GM23338 (cell line): ENCODE results near the gene ACVRL1. TPM values are rescaled to one million over a fixed set of nuclear protein-coding genes. Genes with fewer than 3 reads are reported as not detected.

Source experiments
- ATAC-seq: fragments of 200-7000 bp; cut with Tn5 transposase; 3 replicates; pipeline ENCODE4 v1.9.1; 2020
- DNase-seq: peaks from one replicate; pipeline ENCODE4 v3.0.0-alpha.2; 2015; ENCODE audit warnings: low spot score
- H2AFZ ChIP-seq: fragments of 200-600 bp; sonication (generic); 2 replicates; pipeline ENCODE4 v1.8.0; 2016; ENCODE audit warnings: antibody characterized with exemption, mild to moderate bottlenecking, moderate library complexity
- H3F3A ChIP-seq: fragments of 200-600 bp; sonication (generic); replicated peaks from 2 replicates; pipeline ENCODE4 v1.8.0; 2017; ENCODE audit warnings: antibody characterized with exemption, mixed run types, low read depth
- H3K27ac ChIP-seq: fragments of 200-600 bp; sonication (generic); 2 replicates; pipeline ENCODE4 v1.6.1; 2016; ENCODE audit warnings: low read depth
- H3K27me3 ChIP-seq: fragments of 200-600 bp; sonication (generic); 2 replicates; pipeline ENCODE4 v1.8.0; 2016; ENCODE audit warnings: mild to moderate bottlenecking, mixed run types, moderate library complexity; ENCODE audit not compliant: insufficient read depth
- H3K36me3 ChIP-seq: fragments of 200-600 bp; sonication (generic); 2 replicates; pipeline ENCODE4 v1.8.0; 2016; ENCODE audit warnings: mild to moderate bottlenecking; ENCODE audit not compliant: insufficient read depth
- H3K4me1 ChIP-seq: fragments of 200-600 bp; sonication (generic); 2 replicates; pipeline ENCODE4 v1.8.0; 2016; ENCODE audit warnings: mild to moderate bottlenecking, moderate library complexity; ENCODE audit not compliant: insufficient read depth
- H3K4me2 ChIP-seq: fragments of 200-600 bp; sonication (generic); 2 replicates; pipeline ENCODE4 v1.7.1; 2017; ENCODE audit warnings: mixed run types
- H3K4me3 ChIP-seq: fragments of 200-600 bp; sonication (generic); 2 replicates; pipeline ENCODE4 v1.6.1; 2016; ENCODE audit warnings: mixed run types
- H3K79me2 ChIP-seq: fragments of 200-600 bp; sonication (generic); replicated peaks from 2 replicates; pipeline ENCODE4 v1.8.0; 2017; ENCODE audit warnings: mild to moderate bottlenecking; ENCODE audit not compliant: insufficient read depth
- H3K9me2 ChIP-seq: fragments of 200-600 bp; sonication (generic); 2 replicates; pipeline ENCODE4 v1.8.0; 2017; ENCODE audit not compliant: insufficient read depth
- H4K20me1 ChIP-seq: fragments of 200-600 bp; sonication (generic); replicated peaks from 2 replicates; pipeline ENCODE4 v1.8.0; 2017; ENCODE audit warnings: mild to moderate bottlenecking; ENCODE audit not compliant: insufficient read depth
- H3K27ac Mint-ChIP-seq: 2 replicates; pipeline ENCODE4 v1.8.0; 2020; ENCODE audit warnings: inconsistent platforms, mild to moderate bottlenecking, moderate library complexity, mixed read lengths
- H3K27me3 Mint-ChIP-seq: 3 replicates; pipeline ENCODE4 v1.8.0; 2022; ENCODE audit warnings: low read depth, mild to moderate bottlenecking, moderate library complexity, mixed read lengths, inconsistent platforms; ENCODE audit not compliant: insufficient read depth, poor library complexity
- H3K36me3 Mint-ChIP-seq: 3 replicates; pipeline ENCODE4 v1.8.0; 2021; ENCODE audit warnings: low read depth, mild to moderate bottlenecking, inconsistent platforms, moderate library complexity, mixed read lengths
- H3K4me1 Mint-ChIP-seq: 3 replicates; pipeline ENCODE4 v1.8.0; 2020; ENCODE audit warnings: mild to moderate bottlenecking, inconsistent platforms, mixed read lengths
- H3K4me3 Mint-ChIP-seq: 3 replicates; pipeline ENCODE4 v1.8.0; 2021; ENCODE audit warnings: moderate library complexity, mild to moderate bottlenecking, inconsistent platforms, mixed read lengths
- H3K9me3 Mint-ChIP-seq: 3 replicates; pipeline ENCODE4 v1.8.0; 2020; ENCODE audit warnings: moderate library complexity, mild to moderate bottlenecking, inconsistent platforms, mixed read lengths
- CREB1 ChIP-seq: fragments of 250-450 bp; sonication (Bioruptor Pico); IDR thresholded peaks from 2 replicates; pipeline ENCODE4 v1.5.0; 2020; ENCODE audit warnings: low read depth, mild to moderate bottlenecking, moderate library complexity
- CTCF ChIP-seq, 2 experiments: fragments of 200-600 bp in 1 of 2; sonication (generic) in 1 of 2; conservative IDR thresholded peaks; 2 replicates each; pipeline versions ENCODE4 v1.5.1 to v1.6.1; 2016 to 2017; ENCODE audit warnings: antibody characterized with exemption in 2 of 2, low read depth in 2 of 2, mild to moderate bottlenecking in 2 of 2, moderate library complexity in 1 of 2
- ETS1 ChIP-seq: IDR thresholded peaks from 2 replicates; pipeline ENCODE4 v1.6.1; 2016; ENCODE audit warnings: antibody characterized with exemption
- EZH2 ChIP-seq: fragments of 200-600 bp; sonication (generic); IDR thresholded peaks from one replicate; pipeline ENCODE4 v1.8.0; 2017; ENCODE audit warnings: antibody characterized with exemption, mild to moderate bottlenecking, low read depth; ENCODE audit not compliant: unreplicated experiment
- EZH2phosphoT487 ChIP-seq: fragments of 200-600 bp; sonication (generic); IDR thresholded peaks from one replicate; pipeline ENCODE4 v1.8.1; 2018; ENCODE audit warnings: antibody characterized with exemption; ENCODE audit not compliant: unreplicated experiment
- JUNB ChIP-seq: IDR thresholded peaks from one replicate; pipeline ENCODE4 v1.6.1; 2016; ENCODE audit warnings: antibody characterized with exemption; ENCODE audit not compliant: unreplicated experiment
- NANOG ChIP-seq: IDR thresholded peaks from 2 replicates; pipeline ENCODE4 v1.6.1; 2016; ENCODE audit warnings: antibody characterized with exemption, borderline replicate concordance
- POLR2AphosphoS5 ChIP-seq: IDR thresholded peaks from 2 replicates; pipeline ENCODE4 v1.6.1; 2016; ENCODE audit warnings: antibody characterized with exemption, low read depth
- REST ChIP-seq: IDR thresholded peaks from one replicate; pipeline ENCODE4 v1.6.1; 2018; ENCODE audit warnings: antibody characterized with exemption; ENCODE audit not compliant: unreplicated experiment
- STAT1 ChIP-seq: IDR thresholded peaks from one replicate; pipeline ENCODE4 v1.6.1; 2016; ENCODE audit warnings: antibody characterized with exemption; ENCODE audit not compliant: unreplicated experiment
- ZNF114 ChIP-seq: fragments of 250-450 bp; sonication (Bioruptor Pico); IDR thresholded peaks from 2 replicates; pipeline ENCODE4 v1.5.0; 2020; ENCODE audit warnings: mild to moderate bottlenecking, moderate library complexity
- ZNF331 ChIP-seq: fragments of 250-450 bp; sonication (Bioruptor Pico); IDR thresholded peaks from 2 replicates; pipeline ENCODE4 v1.5.0; 2020; ENCODE audit warnings: low read depth, mild to moderate bottlenecking, moderate library complexity
- ZNF462 ChIP-seq: fragments of 250-450 bp; sonication (Bioruptor Pico); IDR thresholded peaks from 2 replicates; pipeline ENCODE4 v1.5.0; 2020; ENCODE audit warnings: mild to moderate bottlenecking, moderate library complexity
- polyA plus RNA-seq: library from polyadenylated mRNA; unstranded; fragments of >200 nt; fragmentation: Nextera tagmentation; extraction: Ambion mirVana; gene quantifications from 2 replicates; pipeline ENCODE4 v1.2.1, GENCODE V29; 2016
- total RNA-seq: library from RNA; depleted of rRNA; stranded (reverse); fragments of >200 nt; shearing (Covaris generic); gene quantifications from 2 replicates; pipeline ENCODE4 v1.2.3, GENCODE V29; 2014

ACVRL1 gene
- total and polyA plus RNA-seq, 2 experiments from 2014 or later: 0.28 TPM; not detected in 1

GRCh38 chr12:51910691-51911090 lies 3.4 kb downstream of the ACVRL1 start:
- Histone ChIP-seq H3K27ac (no peak overlapping the region), H3K4me1 (peaks cover 8% of the 10 kb centered on the region), H2AFZ (peak overlapping the region; percentile 38; the same call in 1 of the 2 replicates), H3K4me3 (no peak overlapping the region), H3K79me2 (no peaks in the 10 kb centered on the region), H3K27me3 (peaks cover 51% of the 10 kb centered on the region), H3K4me2 (no peak overlapping the region), H3F3A (peaks cover 7% of the 10 kb centered on the region), H4K20me1 (no peaks in the 10 kb centered on the region), H3K9me2 (no peaks in the 10 kb centered on the region), H3K36me3 (no peaks in the 10 kb centered on the region)
- Mint-ChIP-seq H3K27me3 (peaks cover 40% of the 10 kb centered on the region), H3K27ac (no peak overlapping the region), H3K9me3 (peaks cover 3% of the 10 kb centered on the region; the same call in 1 of the 3 replicates), H3K4me3 (no peak overlapping the region), H3K4me1 (peaks cover 30% of the 10 kb centered on the region), H3K36me3 (no peaks in the 10 kb centered on the region)
- no peak for TF ChIP-seq ZNF331 (CRISPR knock-in tag)
- no peak for TF ChIP-seq EZH2
- TF ChIP-seq JUNB: no peak
- no peak for TF ChIP-seq ETS1
- no peak for TF ChIP-seq NANOG
- no peak for TF ChIP-seq POLR2AphosphoS5
- TF ChIP-seq CTCF (conservative IDR thresholded peaks at IDR 0.05; ENCODE audit: low read depth in 2 of 2): no peak
- TF ChIP-seq ZNF114 (CRISPR knock-in tag): no peak
- no peak for TF ChIP-seq EZH2phosphoT487
- no peak for TF ChIP-seq STAT1
- TF ChIP-seq REST: no peak
- TF ChIP-seq ZNF462 (CRISPR knock-in tag): no peak
- TF ChIP-seq CREB1: no peak
- DNase-seq (no peak), ATAC-seq (no peak)
